Stimulated activated CD4-positive, alpha-beta T cell treated with anti-CD3 and anti-CD28 coated beads, Interleukin-2, amount 100 ng/mL, for 48 hours (primary cell): ENCODE measurements around the gene WIPF3.
"Not testable (repeated sequence)": the region's sequence is repeated elsewhere in the genome, so short reads cannot be mapped to it uniquely, and the experiment has no call there.

Experiments used
- DNase-seq, 2 donors: peaks; one replicate each; pipeline ENCODE4 v3.0.0-alpha.2; 2020

Gene WIPF3

DNA sequence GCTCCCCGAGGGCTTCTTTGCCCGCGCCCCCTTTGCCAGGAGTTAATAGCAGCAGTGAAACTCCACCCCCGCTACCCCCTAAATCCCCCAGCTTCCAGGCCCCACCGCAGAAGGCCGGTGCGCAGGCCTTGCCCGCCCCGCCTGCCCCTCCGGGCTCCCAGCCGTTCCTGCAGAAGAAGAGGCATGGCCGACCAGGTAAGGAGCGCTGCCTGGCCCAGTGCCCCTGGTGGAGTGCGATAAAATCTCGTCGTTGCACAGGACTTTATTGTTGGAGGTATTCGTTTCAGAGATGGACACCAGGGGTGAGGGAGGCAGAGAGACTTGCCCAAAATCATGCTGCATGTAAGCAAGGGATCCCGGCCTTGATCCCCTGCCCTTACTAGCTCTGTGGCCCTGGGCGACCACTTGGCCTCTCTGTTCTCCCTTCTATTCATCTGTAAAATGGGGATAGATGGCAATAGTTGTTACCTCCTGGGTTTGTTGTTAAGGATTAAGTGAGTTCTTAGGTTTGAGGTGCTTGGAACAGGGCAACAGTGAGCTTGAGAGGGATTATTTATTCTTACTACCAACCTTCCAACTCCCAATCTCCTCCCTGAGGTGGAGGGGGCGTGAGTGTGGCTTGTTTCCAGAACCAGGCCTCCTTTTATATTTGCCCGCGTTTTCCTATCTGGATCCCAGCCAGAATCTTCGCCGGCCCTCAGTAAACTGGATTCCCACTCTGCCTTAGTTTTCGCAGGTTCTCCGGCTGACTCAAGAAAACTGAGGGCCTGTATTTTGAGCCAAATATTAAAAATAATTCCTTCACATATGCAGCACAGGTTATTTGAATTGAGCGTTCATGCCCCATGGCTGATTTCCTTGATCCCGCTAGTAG lies 78.3 kb downstream of the WIPF3 start:
- DNase-seq: no peak

- DNase-seq: no peak
Measured at GRCh38 chr7:29885626-29886025, 79.3 kb downstream of the WIPF3 start.

- no peak for DNase-seq
Measured at GRCh38 chr7:29886827-29887226, 80.5 kb downstream of the WIPF3 start.

DNA sequence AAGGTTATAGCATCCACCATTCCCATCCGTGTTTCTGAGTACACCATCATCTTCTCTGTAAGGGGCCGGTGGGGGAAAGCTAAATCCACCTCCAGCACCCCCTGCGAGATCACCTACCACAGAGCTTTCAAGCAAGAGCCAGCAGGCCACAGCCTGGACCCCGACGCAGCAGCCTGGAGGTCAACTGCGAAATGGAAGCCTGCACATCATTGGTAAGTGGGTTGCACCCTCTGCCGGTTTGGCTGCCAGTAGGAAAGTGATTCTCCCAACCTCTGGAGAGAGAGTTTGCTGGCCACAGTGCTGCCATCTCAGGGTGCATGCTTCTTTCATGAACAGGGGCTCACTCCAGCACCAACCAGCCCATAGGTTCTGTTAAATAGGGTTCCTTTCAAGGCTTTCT lies 81.7 kb downstream of the WIPF3 start:
- DNase-seq: no peak

GRCh38 chr7:29889288-29889687 lies 83.0 kb downstream of the WIPF3 start:
- no peak for DNase-seq

DNA sequence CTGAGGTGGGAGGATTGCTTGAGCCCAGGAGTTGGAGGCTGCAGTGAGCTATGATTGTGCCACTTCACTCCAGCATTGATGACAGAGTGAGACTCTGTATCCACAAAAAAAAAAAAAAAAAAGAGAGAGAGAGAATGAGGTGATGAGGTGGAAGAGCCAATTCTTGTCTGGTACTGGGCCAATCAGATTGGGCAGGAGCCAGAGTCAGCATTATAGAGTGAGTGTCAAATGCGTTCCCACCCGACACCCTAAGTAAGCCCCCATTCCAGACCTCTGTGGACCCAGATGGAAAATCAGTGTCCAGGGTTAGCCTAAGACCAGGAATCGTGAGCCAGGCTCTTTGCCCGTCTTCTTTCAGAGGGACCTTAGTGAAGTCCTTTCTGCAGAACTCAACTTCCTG lies 83.9 kb downstream of the WIPF3 start:
- no peak for DNase-seq

DNA sequence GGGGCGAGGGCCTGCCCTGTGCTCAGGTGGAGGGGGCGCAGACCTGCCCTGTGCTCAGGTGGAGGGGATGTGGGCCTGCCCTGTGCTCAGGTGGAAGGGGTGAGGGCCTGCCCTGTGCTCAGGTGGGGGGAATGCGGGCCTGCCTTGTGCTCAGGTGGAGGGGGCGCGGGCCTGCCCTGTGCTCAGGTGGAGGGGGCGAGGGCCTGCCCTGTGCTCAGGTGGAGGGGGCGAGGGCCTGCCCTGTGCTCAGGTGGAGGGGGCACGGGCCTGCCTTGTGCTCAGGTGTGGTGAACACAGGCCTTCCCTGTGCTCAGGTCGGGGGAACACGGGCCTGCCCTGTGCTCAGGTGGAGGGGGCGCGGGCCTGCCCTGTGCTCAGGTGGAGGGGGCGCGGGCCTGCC lies 84.5 kb downstream of the WIPF3 start:
- DNase-seq: not testable (repeated sequence)

- no peak for DNase-seq
Measured at GRCh38 chr7:29891766-29892165, 85.5 kb downstream of the WIPF3 start.

DNA sequence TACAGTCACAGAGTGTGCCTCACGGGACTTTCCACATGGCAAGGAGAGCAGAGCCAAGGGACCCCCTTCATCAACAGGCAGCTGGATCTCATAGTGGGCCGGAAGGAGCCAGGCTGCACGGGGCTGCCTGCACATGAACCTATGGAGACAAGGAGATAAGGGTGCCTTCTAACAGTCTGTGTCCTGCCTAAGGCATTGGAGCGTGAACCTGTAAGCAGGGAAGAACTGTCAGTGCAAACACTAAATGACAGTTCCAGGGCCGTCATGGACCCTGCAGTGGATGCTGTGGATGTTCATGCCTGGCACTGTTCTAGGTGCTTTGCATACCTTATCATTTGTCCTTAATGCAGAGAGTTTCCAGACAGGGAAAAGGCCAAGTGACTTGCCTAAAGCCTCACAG lies 85.9 kb downstream of the WIPF3 start:
- DNase-seq: no peak

- no peak for DNase-seq
Measured at GRCh38 chr7:29893351-29893965, 87.2 kb downstream of the WIPF3 start.

- no peak for DNase-seq
Measured at GRCh38 chr7:29894256-29894655, 87.9 kb downstream of the WIPF3 start.

DNA sequence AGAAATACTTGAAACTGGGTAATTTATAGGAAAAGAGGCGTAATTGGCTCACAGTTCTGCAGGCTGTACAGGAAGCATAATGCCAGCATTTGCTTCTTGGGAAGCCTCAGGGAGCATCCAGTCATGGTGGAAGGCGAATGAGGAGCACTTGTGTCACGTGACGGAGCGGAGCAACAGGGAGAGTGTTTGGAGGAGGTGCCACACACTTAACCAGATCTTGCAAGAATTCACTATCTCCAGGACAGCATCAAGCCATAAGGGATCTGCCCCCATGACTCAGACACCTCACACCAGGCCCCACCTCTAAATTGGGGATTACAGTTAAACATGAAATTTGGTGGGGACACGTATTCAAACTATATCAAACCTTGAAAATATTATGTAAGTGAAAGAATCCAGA lies 89.3 kb downstream of the WIPF3 start:
- no peak for DNase-seq

DNA sequence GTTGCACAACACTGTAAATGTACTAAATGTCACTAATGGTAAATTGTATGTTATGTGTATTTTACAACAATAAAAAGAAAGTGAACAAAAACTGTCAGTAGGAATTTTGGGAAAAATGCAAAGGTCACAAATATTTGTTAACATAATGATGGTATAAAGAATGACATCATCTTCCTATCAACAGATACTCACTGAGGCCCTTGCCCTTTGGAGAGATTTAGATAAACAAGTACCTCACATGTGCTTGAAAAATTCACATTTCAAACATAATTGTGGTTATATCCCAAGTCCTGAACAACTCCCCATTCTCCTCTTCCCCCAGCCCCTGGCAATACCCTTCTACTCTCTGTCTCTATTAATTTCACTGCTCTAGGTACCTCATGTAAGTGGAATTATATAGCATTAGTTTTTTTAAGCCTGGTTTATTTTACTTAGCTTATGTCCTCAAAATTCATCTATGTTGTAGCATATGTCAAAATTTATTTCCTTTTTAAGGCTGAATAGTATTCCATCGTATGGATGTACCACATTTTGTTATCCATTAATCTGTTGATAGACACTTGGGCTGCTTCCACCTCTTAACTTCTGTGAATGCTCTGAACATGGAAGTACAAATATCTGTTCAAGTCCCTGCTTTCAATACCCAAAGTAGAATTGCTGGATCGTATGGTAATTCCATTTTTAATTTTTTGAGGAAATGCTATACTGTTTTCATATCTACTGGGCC lies 90.5 kb downstream of the WIPF3 start:
- DNase-seq: no peak

DNA sequence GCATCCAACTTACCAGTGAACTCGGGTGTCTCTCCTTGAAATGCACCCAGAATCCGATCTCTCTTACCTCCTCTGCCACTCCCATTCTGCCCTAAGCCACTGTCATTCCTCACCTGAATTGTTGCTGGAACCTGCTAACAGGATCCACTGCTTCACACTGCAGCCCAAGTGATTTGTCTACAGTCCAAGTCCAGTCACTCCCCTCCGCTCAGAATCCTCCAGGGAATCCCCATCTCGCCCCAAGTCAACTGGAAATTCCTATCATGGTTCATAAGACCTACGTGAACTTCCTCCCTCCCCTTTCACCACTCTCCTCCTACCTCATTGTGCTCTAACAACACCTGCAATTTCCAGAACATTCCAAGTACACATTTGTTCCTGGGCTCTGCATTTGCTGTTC lies 92.0 kb downstream of the WIPF3 start:
- no peak for DNase-seq

GRCh38 chr7:29900745-29901144 lies 94.4 kb downstream of the WIPF3 start:
- DNase-seq: no peak

GRCh38 chr7:29906200-29907022 lies 100.1 kb downstream of the WIPF3 start:
- no peak for DNase-seq

- no peak for DNase-seq
Measured at GRCh38 chr7:29914180-29914579, 107.9 kb downstream of the WIPF3 start.

GRCh38 chr7:29915481-29916215 lies 109.3 kb downstream of the WIPF3 start:
- DNase-seq: no peak

GRCh38 chr7:29917641-29918040 lies 111.3 kb downstream of the WIPF3 start:
- DNase-seq: no peak

GRCh38 chr7:29918850-29919249 lies 112.5 kb downstream of the WIPF3 start:
- no peak for DNase-seq

GRCh38 chr7:29919790-29920189 lies 113.5 kb downstream of the WIPF3 start:
- DNase-seq: no peak

GRCh38 chr7:29920491-29920890 lies 114.2 kb downstream of the WIPF3 start:
- DNase-seq: no peak
